HepG2 (cell line): ENCODE results near the gene FAM217B. TPM values are rescaled to one million over a fixed set of nuclear protein-coding genes. Genes with fewer than 3 reads are reported as not detected.

Experiments used
- ATAC-seq: fragments of 200-7000 bp; cut with Tn5 transposase; 3 replicates; pipeline ENCODE4 v1.9.1; 2020; ENCODE audit warnings: mild to moderate bottlenecking, moderate library complexity
- BruUV-seq: library from RNA; stranded (reverse); fragments of 400-500 nt; replicated peaks from 2 replicates; lab custom pipeline; 2021; lab: Mats Ljungman, UMichigan
- CTCF ChIA-PET: fragments of 300-600 bp; formaldehyde crosslinking; extraction: SDS; loops from one replicate; lab custom pipeline; 2021; ENCODE audit warnings: low total read pairs, inconsistent platforms, low intra/inter-chr PET ratio; lab: Yijun Ruan, JAX
- POLR2A ChIA-PET: fragments of 350-600 bp; sonication (Branson Sonifier 250); formaldehyde crosslinking; loops from one replicate; lab custom pipeline; 2020; ENCODE audit warnings: antibody characterized with exemption, inconsistent platforms; lab: Yijun Ruan, JAX
- DNase-seq: peaks from one replicate; pipeline ENCODE4 v3.0.0-alpha.2; 2015; ENCODE audit warnings: low spot score
- FAIRE-seq: peaks from 3 replicates; lab custom pipeline; 2011; peaks lifted over from hg19 to GRCh38; lab: Jason Lieb, UNC
- H2AFZ ChIP-seq: one replicate; pipeline ENCODE4 v1.6.1; 2011; ENCODE audit warnings: low read length, inconsistent platforms
- H3K27ac ChIP-seq: fragments of 300-600 bp; 3 replicates; pipeline ENCODE4 v1.8.0; 2011; ENCODE audit warnings: mixed run types, mild to moderate bottlenecking, mixed read lengths, low read length, inconsistent platforms; ENCODE audit not compliant: insufficient read depth; ENCODE audit errors: extremely low read length
- H3K27me3 ChIP-seq, 2 experiments: fragments of 200-600 bp in 1 of 2; 2 replicates in 1 of 2; 3 replicates in 1 of 2; pipeline versions ENCODE4 v1.6.0 to v1.8.0; 2011; ENCODE audit warnings: low read length in 2 of 2, mild to moderate bottlenecking in 2 of 2, moderate library complexity in 2 of 2, inconsistent platforms in 1 of 2; ENCODE audit not compliant: insufficient read depth in 2 of 2, control insufficient read depth in 1 of 2
- H3K36me3 ChIP-seq, 2 experiments: fragments of 200-600 bp in 1 of 2; replicated peaks in 1 of 2; 2 replicates in 1 of 2; 3 replicates in 1 of 2; pipeline versions ENCODE4 v1.5.1 to v1.8.0; 2011; ENCODE audit warnings: low read length in 2 of 2, inconsistent platforms in 1 of 2; ENCODE audit not compliant: insufficient read depth in 2 of 2, control insufficient read depth in 1 of 2
- H3K4me1 ChIP-seq: 2 replicates; pipeline ENCODE4 v1.5.1; 2012; ENCODE audit warnings: low read length, inconsistent platforms; ENCODE audit not compliant: insufficient read depth
- H3K4me2 ChIP-seq: 2 replicates; pipeline ENCODE4 v1.6.0; 2011; ENCODE audit warnings: low read depth, low read length, inconsistent platforms
- H3K4me3 ChIP-seq, 3 experiments: fragments of 200-600 bp in 1 of 3; sonication (generic), shearing (Covaris generic) in 1 of 3; replicated peaks in 1 of 3; 2 replicates each; pipeline ENCODE4 v1.5.1; 2011 to 2016; ENCODE audit warnings: low read length in 3 of 3, inconsistent platforms in 2 of 3, low read depth in 2 of 3, mild to moderate bottlenecking in 2 of 3, control low read depth in 1 of 3, mixed read lengths in 1 of 3; ENCODE audit not compliant: insufficient read depth in 1 of 3
- H3K79me2 ChIP-seq: one replicate; pipeline ENCODE4 v1.6.1; 2011; ENCODE audit warnings: low read length, inconsistent platforms; ENCODE audit not compliant: insufficient read depth
- H3K9ac ChIP-seq: 2 replicates; pipeline ENCODE4 v1.6.0; 2011; ENCODE audit warnings: mild to moderate bottlenecking, low read depth, low read length, inconsistent platforms; ENCODE audit not compliant: insufficient read depth
- H3K9me3 ChIP-seq: 2 replicates; pipeline ENCODE4 v1.5.1; 2012; ENCODE audit warnings: mild to moderate bottlenecking, low read length
- H4K20me1 ChIP-seq: 2 replicates; pipeline ENCODE4 v1.6.0; 2011; ENCODE audit warnings: inconsistent platforms, mild to moderate bottlenecking, low read length, moderate library complexity; ENCODE audit not compliant: insufficient read depth
- ATF1 ChIP-seq: IDR thresholded peaks from 2 replicates; pipeline ENCODE4 v1.6.1; 2016; ENCODE audit warnings: mild to moderate bottlenecking, control low read depth
- ATF4 ChIP-seq, 2 experiments: fragments of 450-650 bp in 1 of 2; sonication (generic) in 1 of 2; formaldehyde crosslinking; IDR thresholded peaks; 2 replicates each; pipeline versions ENCODE4 v1.5.0 to v1.8.0; 2020 to 2022; ENCODE audit warnings: mild to moderate bottlenecking in 1 of 2, missing genetic modification reagents in 1 of 2
- CBX1 ChIP-seq: IDR thresholded peaks from one replicate; pipeline ENCODE4 v1.6.1; 2016; ENCODE audit warnings: antibody characterized with exemption, low read depth
- GZF1 ChIP-seq: sonication (generic); formaldehyde crosslinking; IDR thresholded peaks from 2 replicates; pipeline ENCODE4 v1.5.1; 2020; ENCODE audit warnings: mild to moderate bottlenecking, missing genetic modification reagents
- HNRNPLL ChIP-seq: fragments of 200-400 bp; formaldehyde crosslinking; IDR thresholded peaks from 2 replicates; pipeline ENCODE4 v1.6.1; 2017; ENCODE audit warnings: mild to moderate bottlenecking, low read depth, low read length; ENCODE audit not compliant: poor library complexity, severe bottlenecking
- IKZF4 ChIP-seq: sonication (generic); formaldehyde crosslinking; IDR thresholded peaks from 2 replicates; pipeline ENCODE4 v1.5.1; 2020; ENCODE audit warnings: borderline replicate concordance, mild to moderate bottlenecking, low read depth, missing genetic modification reagents; ENCODE audit errors: not compliant biosample characterization
- PHF8 ChIP-seq: sonication (generic); formaldehyde crosslinking; IDR thresholded peaks from 2 replicates; pipeline ENCODE4 v1.5.0; 2020; ENCODE audit warnings: missing genetic modification reagents
- RBFOX2 ChIP-seq: fragments of 200-400 bp; formaldehyde crosslinking; IDR thresholded peaks from 2 replicates; pipeline ENCODE4 v1.6.1; 2017; ENCODE audit warnings: low read depth, mild to moderate bottlenecking, low read length
- RXRA ChIP-seq: sonication (generic); formaldehyde crosslinking; IDR thresholded peaks from 2 replicates; pipeline ENCODE4 v1.5.1; 2020; ENCODE audit warnings: missing genetic modification reagents
- SMAD9 ChIP-seq: sonication (generic); formaldehyde crosslinking; IDR thresholded peaks from 2 replicates; pipeline ENCODE4 v1.5.1; 2020; ENCODE audit warnings: mild to moderate bottlenecking, missing genetic modification reagents
- TMF1 ChIP-seq: sonication (generic); formaldehyde crosslinking; IDR thresholded peaks from 2 replicates; pipeline ENCODE4 v1.8.1; 2022; ENCODE audit warnings: low read depth, missing genetic modification reagents
- ZNF253 ChIP-seq: sonication (generic); formaldehyde crosslinking; IDR thresholded peaks from 2 replicates; pipeline ENCODE4 v1.8.0; 2022; ENCODE audit warnings: mild to moderate bottlenecking, missing genetic modification reagents, borderline replicate concordance
- ZNF878 ChIP-seq: sonication (generic); formaldehyde crosslinking; IDR thresholded peaks from 2 replicates; pipeline ENCODE4 v1.8.1; 2023; ENCODE audit warnings: mild to moderate bottlenecking, missing genetic modification reagents, moderate library complexity
- ZSCAN30 ChIP-seq: sonication (generic); formaldehyde crosslinking; IDR thresholded peaks from 2 replicates; pipeline ENCODE4 v1.5.0; 2020; ENCODE audit warnings: mild to moderate bottlenecking, missing genetic modification reagents
- WGBS: methylation state at CpG from one replicate; pipeline ENCODE4 v1.1.6; 2017; ENCODE audit warnings: low lambda C conversion rate; 5-methylcytosine and 5-hydroxymethylcytosine counted together
- in situ Hi-C: cut with HindIII; loops from 2 replicates; pipeline ENCODE4 v1.10.0; 2017; ENCODE audit warnings: low pct_unique_long_range_greater_than_20kb; ENCODE audit not compliant: extremely low pct_ligation_motif_present
- intact Hi-C: fragments of 100-400 bp; cut with micrococcal nuclease; formaldehyde crosslinking; loops from one replicate; pipeline ENCODE4 v1.10.0; 2022; ENCODE audit not compliant: unreplicated experiment
- polyA plus RNA-seq, 8 experiments: library from polyadenylated mRNA; depleted of rRNA in 3 of 8; stranded (reverse) in 7 of 8; unstranded in 1 of 8; fragments of >200 nt; fragmentation: Illumina TruSeq in 4 of 8; extraction: Trizol in 4 of 8; gene quantifications; 2 replicates each; pipeline versions ENCODE4 v1.2.1 to v1.2.3, GENCODE V29; 2011 to 2016; ENCODE audit warnings: low read depth in 4 of 8, missing spikeins in 1 of 8, mixed read lengths in 1 of 8; ENCODE audit not compliant: insufficient read depth in 1 of 8
- total RNA-seq, 5 experiments: library from RNA; depleted of rRNA; stranded (reverse); fragments of >200 nt; fragmentation: Illumina TruSeq; extraction: Trizol; gene quantifications; 2 replicates each; pipeline ENCODE4 v1.2.3, GENCODE V29; 2016; ENCODE audit warnings: low read depth in 1 of 5
- TF ChIP-seq, protein P1 (sequence below): IDR thresholded peaks from 2 replicates; pipeline ENCODE4 v1.6.1; 2016; ENCODE audit warnings: mild to moderate bottlenecking, missing biosample characterization, missing genetic modification reagents

Gene FAM217B
- total and polyA plus RNA-seq, 2 of the 13 experiments (the other 11 are each of a cell fraction or from before 2014, with no cell fraction given), result 11.1 to 14.3 TPM

- peaks cover 11% of the 10 kb centered on the region for H3K79me2 ChIP-seq
- ChIA-PET POLR2A (no interaction called here), CTCF (no interaction called here)
- no peak overlapping the region for H3K4me3 ChIP-seq
- in situ Hi-C loops, result no loop called here
- peaks cover 13% of the 10 kb centered on the region for H3K4me1 ChIP-seq
- TF ChIP-seq CBX1 (no peak), ATF1 (CRISPR knock-in tag) (no peak), IKZF4 (no peak), RBFOX2 (no peak), HNRNPLL (no peak), PHF8 (CRISPR knock-in tag) (no peak), ZSCAN30 (no peak), GZF1 (CRISPR knock-in tag) (no peak), SMAD9 (CRISPR knock-in tag) (no peak), RXRA (CRISPR knock-in tag) (no peak), TMF1 (CRISPR knock-in tag) (no peak), ZNF253 (CRISPR knock-in tag) (no peak), ATF4 (CRISPR knock-in tag; IDR thresholded peaks at IDR 0.05) (no peak), ZNF878 (CRISPR knock-in tag) (no peak)
- TF ChIP-seq, protein P1, sequence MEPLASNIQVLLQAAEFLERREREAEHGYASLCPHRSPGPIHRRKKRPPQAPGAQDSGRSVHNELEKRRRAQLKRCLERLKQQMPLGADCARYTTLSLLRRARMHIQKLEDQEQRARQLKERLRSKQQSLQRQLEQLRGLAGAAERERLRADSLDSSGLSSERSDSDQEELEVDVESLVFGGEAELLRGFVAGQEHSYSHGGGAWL (CRISPR knock-in tag), result no peak
- H3K9ac ChIP-seq, result no peak overlapping the region
- WGBS, result 95% methylated on average over 2 of the region's 2 CpGs
- DNase-seq, result no peak
- intact Hi-C loops, result no loop called here
- no peak for FAIRE-seq
- peaks cover 8 to 17% of the 10 kb centered on the region in 2 experiments; a peak in 4 of 5 replicates for H3K36me3 ChIP-seq
- H3K27ac ChIP-seq, result no peak overlapping the region
- no peaks in the 10 kb centered on the region; a peak in 1 of 5 replicates for H3K27me3 ChIP-seq
- no peaks in the 10 kb centered on the region for H3K9me3 ChIP-seq
- no TSS peak for BruUV-seq
- H3K4me2 ChIP-seq, result no peak overlapping the region
- H2AFZ ChIP-seq, result no peak overlapping the region
- ATAC-seq, result no peak
- no peaks in the 10 kb centered on the region for H4K20me1 ChIP-seq
Measured at GRCh38 chr20:59945731-59946130, 5.5 kb downstream of the FAM217B start.
